ENCODE results near the gene SLC35D1.
"Not testable (repeated sequence)": the region's sequence is repeated elsewhere in the genome, so short reads cannot be mapped to it uniquely, and the experiment has no call there.

Gene SLC35D1

DNA sequence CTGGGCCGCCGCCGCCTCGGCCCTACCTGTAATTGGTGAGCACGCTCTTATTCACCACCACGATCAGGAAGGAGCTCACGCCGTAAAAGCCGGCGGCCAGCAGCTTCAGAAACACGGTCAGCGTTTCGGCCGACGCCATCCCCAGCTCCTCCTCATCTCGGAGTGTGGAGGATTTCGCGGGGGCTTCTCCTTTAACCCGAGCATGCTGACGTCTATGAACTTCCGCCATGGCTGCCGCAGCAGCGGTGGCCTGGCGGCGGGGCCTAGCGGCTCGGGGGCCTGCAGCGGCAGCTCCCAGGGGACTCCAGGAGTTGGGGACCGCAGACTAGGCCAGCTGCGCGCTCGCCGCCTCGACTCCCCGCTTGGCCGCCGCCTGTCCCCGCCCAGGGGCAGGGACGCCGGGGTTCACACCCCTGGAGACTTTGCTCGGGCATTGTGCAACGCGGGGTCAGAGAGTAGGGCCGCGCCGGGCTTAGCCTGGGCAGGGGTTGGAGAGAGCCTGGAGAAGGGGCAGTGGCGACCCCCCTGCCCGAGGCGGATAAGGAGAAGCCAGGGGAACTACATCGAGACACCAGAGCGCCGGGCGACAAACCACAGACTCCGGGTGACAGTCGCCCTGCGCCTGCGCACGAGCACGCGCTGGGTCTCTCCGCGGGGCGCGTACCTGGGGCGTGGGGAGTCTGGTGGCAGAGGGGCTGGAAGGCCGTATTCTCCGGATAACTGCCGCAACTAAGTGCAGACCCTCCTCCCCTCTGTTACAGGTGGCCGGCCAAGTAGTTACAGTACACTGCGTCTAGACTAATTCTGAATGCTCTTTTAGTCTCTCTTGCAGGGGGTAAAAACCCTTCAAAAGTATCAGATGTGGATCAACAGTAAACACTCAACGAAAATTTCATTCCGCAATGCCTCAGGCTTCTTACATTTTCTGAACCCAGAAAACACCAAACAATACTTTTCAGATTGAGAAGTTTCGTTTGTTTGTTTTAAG lies at the start of gene SLC35D1:
Gene SLC35D1, minus strand, starts transcription at position 364 of the 988 bp plus-strand sequence. Its CDS starts 135 bp downstream, at position 229.
- DNase-seq, result peak; percentile 91

DNA sequence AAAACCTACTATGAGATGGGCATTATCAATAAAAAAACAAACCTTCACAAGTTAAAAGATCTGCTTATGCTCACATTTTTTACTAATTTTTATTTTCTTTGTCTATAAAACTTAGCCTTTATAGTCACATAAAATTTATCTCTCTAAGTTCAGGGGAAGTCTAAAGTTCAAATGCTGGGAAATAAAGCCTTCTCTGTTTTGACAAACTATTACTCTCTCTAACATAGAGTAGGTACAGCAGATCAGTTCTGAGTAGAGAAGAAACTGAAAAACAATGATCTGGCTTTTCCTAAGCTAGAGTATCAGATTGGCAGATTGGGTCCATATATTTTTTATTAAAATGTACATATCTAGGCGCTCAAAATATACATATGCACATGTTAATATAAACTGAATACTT lies 49.6 kb upstream of the SLC35D1 start:
- no peak for DNase-seq

DNA sequence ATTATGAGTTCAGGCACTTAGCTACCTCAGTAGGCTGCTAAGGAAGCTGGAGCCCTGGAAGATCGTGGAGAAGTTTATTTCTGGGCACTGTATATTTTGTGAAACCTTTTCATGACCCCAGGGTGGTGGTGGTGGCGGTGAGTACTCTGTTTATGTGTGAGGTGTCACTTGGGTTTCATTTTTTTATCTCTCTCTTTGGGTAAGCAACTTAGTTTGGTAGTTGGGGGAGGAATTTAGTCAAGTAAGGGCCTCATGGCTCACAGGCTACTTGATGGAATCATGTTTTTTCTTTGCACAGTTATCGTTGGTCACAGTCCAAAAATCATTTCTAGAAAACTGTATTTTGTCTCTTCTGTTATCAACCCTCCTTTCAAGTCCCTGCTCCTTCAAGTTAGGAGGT lies 46.9 kb upstream of the SLC35D1 start:
- no peak for DNase-seq

DNA sequence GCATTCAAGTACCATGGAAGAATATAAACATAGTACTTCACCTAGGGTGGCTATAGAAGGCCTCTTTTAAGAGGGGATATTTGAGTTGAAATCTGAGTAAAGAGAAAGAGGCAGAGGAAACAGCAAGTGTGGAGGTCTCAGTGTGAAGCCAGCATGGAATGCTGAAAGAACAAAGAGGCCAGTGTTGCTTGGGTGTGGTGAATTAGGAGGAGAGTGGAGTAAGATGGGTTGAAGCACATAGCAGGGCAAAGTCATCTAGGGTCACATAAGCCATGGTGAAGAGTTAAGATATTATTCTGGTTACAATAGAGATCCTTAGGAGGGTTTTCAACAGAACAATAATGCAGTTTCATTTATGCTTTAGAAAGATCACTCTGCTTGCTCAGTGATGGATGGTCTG lies 43.4 kb upstream of the SLC35D1 start:
- DNase-seq, result no peak

DNA sequence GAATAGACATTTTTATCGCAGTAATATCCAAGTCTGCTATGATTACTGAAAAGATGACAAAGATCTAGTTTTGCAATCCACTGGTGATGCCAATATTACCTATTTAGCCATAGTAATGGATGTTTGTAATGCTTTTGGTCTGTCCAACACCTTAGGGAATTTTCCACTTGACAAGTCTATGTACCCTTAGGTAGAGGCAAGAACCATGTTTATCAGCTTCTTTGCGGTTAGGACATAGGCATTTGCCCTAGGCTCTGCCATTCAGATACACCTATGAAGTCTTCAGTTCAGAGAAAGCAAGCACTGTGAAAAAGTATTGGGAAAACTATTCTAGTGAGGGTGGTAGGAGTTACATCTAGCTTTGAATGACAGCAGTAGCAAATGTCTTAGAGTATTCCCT lies 40.2 kb upstream of the SLC35D1 start:
- DNase-seq, result no peak

DNA sequence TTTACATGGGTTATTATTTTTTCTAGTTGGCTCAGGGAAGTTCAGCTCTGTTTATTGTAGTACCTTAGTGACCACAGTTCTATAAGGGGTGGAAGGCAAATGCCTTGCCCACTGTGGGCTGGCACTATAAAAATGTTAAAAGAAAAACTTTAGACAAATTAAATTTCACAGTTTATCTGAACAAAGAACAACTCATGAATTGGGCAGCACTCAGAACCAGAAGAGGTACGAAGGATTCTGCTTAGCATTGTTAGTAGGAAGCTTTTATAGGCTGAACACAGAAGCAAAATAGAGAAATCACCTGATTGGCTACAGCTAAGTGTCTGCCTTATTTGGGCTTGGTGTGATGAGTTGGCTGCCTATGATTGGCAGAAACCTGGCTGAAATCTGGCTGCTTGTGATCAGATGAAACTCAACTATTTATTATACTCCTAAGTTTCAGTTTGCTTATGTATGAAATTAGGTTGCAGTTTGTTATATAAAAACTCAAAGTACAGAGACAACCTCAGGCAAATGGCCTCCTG lies 35.8 kb upstream of the SLC35D1 start:
- no peak for DNase-seq

DNA sequence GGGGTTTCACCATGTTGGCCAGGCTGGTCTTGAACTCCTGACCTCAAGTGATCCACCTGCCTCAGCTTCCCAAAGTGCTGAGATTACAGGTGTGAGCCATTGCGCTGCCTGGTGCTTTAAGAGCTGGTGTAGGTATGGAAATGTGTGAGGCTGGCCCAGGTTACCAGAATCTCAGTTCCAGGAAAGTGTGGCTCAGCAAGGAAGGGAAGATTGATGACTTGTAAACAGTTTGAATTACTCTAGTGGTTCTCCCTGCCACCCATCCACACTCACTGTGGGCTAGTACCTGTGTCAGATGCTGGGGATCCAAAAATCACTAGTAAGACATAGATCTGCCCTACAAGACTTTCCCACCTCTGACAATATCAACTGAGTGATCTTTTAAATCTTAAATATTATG lies 34.5 kb upstream of the SLC35D1 start:
- DNase-seq, result no peak

DNA sequence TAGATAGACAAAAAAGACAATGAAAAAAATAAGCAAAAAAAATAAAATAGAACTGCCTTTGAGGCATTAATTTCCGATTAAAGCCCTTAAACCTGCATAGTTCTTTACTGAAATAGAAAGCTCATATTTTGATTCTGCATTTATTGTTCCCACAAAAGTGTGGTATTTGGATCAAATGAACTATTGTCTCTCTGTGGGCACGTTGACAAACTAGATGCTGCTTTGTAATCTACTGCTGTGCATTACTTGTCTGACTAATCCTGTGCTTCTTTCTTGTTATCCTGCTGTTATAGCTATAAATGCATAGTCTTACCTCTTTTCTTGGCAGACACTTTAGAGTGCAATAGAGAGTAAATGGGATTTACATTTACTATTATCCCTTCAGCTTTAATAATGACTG lies 31.4 kb upstream of the SLC35D1 start:
- DNase-seq, result no peak

DNA sequence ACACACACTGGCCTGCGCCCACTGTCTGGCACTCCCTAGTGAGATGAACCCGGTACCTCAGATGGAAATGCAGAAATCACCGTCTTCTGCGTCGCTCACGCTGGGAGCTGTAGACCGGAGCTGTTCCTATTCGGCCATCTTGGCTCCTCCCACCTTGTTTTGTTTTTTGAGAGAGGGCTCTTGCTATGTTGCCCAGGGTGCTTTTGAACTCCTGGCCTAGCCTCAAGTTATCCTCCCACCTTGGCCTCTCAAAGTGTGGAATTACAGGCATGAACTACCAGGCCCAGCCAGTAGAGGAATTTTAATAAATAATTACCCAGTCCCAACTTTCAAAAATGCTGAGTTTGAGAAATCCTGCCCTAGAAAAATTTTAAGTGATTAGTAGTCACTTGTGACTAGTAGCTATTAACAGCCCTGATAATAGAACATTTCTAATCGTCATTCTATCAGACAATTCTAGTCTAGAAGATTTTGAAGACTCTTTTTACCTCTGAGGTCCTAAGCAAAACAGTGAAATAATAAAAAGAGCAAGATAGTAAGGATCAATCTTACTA lies 30.9 kb upstream of the SLC35D1 start:
- DNase-seq, result no peak

DNA sequence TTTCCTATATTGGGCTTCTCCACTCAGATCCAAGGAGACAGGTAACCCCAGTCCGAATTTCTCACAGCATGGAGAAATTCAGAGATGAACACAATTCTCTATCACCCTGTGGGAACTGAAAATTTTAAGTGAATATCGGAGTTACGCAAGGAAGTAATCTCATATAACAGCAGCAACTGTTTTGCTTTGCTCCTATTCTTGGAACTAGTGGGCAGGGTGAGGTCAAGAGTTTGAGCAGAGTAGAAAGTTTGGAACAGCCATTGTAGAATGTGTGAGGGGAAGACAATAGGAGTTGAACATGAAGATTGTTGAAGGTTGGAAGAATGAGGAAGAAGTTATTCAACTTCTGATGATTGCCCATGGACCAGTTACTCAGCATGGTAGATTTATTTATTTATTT lies 24.3 kb upstream of the SLC35D1 start:
- no peak for DNase-seq

DNA sequence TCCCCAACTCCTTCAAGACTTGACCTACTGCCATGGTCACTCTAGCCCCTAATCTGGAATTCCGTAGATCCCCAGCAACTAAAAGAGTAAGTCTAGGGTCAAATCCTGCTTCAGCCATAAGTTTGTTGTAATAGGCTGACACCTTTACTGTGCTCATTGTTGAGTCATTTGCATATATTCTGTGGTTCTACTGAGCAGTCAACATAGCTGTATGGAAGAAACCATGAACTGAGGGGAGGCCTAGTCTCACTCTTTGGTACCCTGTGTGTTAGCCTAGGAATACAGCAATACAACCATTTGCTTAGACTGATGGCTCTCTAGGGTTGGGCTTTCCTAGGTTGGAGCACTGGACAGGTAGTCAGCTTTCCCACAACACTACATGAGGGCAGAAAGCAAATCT lies 23.6 kb upstream of the SLC35D1 start:
- no peak for DNase-seq

DNA sequence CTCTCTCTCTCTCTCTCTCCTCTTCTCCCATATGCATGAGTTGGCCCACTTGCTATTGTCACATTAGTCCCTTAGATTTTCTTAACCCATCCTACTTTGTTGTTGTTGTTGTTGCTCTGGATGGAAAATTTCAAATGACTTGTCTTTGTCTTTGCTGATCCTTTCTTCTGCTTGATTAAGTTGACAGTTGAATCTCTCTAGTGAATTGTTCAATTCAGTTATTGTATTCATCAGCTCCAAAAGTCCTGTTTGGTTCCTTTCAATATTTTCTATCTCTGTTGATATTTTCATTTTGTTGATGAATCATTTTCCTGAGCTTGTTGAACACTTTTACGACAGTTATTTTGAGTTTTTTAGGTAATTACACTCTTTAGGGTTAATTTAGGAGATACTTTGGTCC lies 18.8 kb upstream of the SLC35D1 start:
- no peak for DNase-seq

DNA sequence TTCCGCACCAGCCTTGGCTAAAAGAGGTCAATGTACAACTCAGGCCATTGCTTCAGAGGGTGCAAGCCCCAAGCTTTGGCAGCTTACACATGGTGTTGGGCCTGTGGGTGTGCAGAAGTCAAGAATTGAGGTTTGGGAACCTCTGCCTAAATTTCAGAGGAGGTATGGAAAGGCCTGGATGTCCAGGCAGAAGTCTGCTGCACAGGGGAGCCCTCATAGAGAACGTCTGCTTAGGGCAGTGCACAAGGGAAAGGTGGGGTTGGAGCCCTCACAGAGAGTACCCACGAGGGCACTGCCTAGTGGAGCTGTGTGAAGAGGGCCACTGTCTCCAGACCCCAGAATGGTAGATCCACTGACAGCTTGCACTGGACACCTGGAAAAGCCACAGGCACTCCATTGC lies 13.7 kb upstream of the SLC35D1 start:
- not testable (repeated sequence) for DNase-seq

DNA sequence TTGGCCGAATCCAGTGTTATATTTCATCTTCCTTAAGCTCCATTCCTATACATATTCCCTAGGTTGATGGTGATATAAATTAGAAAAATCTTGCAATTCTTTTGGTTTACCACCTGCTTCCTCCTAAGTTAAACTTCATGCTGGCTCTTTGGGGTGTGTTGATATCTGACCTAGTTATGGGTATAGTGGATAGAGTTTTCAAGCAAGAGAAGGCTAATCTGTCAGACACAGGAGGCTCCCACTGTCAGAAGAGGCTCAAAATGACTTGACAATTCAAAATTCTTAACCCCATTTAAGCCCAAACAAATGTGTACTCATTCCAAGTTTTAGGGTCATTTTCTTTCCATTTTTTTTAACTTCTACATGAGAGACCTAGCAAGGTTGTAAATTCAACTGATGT lies 8.5 kb upstream of the SLC35D1 start:
- no peak for DNase-seq

DNA sequence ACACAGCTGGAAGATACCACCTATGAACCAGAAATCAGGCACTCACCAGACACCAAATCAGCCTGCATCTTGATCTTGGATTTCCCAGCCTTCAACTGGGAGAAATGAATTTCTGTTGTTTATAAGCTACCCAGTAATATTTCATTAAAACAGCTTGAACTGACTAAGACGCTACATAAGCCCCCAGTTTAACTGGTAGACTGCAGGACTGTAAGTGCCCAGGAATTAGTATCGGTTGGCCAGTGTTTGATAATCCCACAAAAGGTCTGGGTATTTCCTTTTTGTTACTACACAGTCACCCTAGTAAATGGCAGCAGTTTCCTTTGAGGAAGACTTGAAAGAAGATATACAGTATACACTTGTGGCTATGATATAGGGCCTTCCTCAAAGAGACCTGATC lies 7.3 kb upstream of the SLC35D1 start:
- no peak for DNase-seq

DNA sequence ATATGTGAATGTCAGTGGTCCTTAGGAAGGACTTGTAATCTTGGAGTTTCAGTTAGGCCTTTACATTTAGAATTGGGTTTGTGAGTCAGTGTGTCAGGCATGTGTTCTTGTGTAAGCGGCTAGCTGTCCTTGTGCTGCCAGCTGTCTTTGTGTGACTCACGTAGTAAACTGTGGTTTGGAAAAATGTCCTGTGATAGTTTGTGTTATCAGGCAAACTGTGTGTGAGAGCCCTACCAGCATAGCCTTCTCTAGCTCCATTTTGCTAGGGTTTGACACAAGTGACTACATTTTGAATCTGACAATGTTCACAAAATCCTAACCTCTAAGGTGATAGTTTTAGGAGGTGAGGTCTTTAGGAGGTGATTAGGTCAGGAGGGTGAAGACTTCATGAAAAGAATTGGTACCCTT lies 6.9 kb upstream of the SLC35D1 start:
- DNase-seq, result no peak

DNA sequence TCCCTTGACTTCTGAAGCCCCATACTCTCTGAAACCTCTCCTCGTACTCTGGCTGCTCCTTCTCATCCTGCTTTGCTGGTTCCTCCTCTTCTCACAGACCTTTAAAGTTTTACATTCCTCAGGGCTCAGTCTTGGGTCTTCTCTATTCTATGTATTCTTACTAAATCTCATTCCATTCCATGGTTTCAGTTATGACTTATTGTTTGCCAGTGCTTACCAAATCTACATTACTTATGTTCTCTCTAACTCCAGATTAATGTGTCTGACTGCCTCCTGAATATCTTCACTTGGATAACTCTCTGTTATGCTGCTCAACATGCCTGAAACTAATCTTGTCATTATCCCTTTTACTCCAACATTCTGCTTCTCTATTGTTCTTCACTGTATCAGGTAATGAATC lies 5.4 kb upstream of the SLC35D1 start:
- DNase-seq, result no peak

DNA sequence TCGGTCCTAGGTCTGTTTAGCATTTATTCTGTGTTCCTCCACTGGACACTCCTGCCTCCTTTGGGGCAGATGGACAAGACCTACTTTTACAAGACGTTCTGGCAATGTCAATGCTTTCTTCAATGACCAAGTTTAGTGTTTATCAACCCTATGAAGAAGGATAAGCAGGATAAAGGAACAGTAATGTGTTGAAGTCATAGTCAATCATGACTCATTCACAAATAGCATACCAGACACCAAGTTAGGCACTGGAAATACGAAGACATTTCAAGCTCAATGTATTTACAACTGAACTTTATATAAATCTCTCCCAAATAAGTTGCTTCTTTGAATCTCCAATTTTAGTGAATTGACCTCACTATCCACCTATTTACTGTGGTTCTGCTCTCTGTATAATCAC lies 4.8 kb upstream of the SLC35D1 start:
- no peak for DNase-seq

DNA sequence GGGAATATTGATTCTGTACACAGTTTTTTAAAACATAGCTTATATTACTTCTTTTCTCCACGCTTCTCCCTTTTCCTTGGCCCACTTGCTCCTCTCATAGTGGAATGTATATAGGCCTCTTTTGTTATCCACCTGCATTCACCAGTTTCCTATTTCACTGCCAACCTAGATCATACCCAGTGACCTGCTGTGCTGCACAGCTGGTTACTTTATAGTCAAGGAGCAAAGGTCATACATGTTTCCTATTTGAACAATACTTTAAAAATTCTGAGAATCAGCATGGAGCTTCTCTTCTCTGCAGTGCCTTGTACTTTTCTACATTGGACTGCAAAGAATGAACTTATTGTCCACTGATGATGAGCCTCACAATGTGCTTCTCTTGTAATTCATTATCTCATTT lies 4.3 kb upstream of the SLC35D1 start:
- no peak for DNase-seq

DNA sequence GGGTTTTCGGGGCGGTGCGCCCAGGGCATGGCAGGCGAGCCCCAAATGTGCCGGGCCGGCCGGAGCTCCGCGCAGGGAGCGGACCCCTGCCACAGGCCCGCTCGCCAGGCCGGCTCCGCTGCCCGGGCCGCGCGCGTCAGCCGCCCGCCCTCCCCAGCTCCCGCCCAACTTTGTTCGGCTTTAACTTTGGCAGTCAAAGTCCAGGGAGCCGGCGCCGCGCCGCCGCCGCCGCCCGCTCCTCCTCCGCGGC lies 488 bp downstream of the SLC35D1 start:
- DNase-seq, result peak; percentile 88

DNA sequence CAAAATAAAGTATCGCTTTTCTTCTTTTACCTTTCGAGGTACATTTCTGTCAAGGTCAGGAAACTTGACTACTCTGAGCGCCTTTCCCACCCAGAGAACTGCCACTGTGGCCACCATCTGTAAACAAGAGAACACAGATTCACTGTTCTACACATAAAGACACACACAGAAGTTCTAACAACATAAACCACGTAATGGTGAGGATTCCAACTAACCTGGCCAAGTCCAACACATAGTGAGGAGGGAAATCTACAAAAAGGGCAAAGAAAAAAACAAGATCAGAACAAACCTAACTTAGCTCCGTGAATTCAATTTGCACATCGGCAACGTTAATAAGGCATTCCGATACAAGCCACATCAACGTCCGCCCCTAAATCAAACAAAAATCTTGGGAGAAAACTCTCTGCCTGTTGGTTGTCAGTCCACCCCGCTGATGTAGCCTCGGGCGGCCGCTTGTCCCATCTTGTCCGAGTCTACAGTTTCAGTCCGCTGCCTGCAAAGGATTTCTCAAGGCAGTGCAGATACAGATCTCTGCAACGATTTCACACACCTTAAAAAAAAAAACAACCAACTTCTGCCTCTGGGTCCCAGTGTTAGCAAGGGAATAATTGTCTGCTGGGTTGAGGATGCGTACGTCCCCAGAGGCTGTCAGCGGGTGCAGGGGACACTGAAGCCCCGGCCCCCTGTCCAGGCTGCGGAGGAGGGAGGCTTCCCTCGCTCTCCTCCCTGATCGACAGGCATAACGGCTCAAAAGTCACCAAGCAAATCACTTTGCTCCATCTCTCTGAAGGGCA lies 1.0 kb downstream of the SLC35D1 start:
- DNase-seq, result no peak

DNA sequence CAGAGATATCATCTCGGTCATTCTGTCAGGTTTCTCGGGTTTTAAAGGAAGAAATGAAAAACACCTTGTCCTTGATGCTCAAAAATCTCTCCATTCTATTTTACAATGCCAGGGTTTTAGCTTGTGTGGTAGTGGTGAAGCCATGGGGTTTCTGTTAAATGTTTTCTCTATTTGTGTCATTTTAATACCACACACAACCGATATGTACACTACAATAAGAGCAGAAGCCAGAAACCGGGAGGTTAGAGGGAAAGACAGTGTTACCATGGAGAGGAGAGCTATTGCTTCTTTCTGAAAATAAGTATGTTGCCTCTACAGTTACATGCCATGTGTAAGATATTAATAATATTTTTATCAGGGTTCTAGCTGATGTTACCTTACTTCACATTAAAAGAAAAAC lies 2.8 kb downstream of the SLC35D1 start:
- no peak for DNase-seq

DNA sequence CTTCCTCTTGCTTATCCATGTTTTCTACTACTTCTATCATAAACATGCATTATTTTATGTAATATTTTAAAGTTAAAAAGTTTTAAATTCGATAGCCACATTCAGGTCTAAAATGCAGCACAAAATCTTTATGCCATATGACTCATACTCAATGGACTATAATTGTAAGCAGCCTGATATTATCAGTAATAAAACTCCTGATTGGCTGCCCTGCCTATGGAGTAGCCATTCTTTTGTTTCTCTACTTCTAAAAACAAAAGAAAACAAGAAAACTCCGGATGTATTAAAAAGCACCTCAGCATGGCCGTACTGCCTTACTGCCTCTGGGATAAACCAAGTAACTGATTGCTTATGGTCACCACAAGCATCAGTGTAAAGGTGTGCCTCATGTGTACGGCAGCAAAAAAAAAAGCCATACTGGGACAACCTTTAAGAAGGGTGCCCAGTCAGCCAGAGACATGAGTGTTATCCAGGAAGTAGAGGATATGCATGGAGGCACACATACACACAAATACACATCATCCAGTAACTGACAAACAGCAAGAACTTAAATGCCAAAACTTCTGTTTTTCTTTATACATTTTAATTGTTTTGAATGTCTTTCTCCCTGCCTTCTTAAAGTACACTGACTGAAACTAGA lies 9.2 kb downstream of the SLC35D1 start:
- no peak for DNase-seq
